Middle frontal gyrus (tissue), 1 donor: ENCODE data around the gene TRIM47.

Experiments
- DNase-seq: peaks from one replicate; pipeline ENCODE4 v3.0.0-alpha.2; 2015; ENCODE audit warnings: low spot score; ENCODE audit errors: extremely low spot score

TRIM47 gene

GRCh38 chr17:75846692-75847613 lies 31.4 kb downstream of the TRIM47 start:
- no peak for DNase-seq

DNA sequence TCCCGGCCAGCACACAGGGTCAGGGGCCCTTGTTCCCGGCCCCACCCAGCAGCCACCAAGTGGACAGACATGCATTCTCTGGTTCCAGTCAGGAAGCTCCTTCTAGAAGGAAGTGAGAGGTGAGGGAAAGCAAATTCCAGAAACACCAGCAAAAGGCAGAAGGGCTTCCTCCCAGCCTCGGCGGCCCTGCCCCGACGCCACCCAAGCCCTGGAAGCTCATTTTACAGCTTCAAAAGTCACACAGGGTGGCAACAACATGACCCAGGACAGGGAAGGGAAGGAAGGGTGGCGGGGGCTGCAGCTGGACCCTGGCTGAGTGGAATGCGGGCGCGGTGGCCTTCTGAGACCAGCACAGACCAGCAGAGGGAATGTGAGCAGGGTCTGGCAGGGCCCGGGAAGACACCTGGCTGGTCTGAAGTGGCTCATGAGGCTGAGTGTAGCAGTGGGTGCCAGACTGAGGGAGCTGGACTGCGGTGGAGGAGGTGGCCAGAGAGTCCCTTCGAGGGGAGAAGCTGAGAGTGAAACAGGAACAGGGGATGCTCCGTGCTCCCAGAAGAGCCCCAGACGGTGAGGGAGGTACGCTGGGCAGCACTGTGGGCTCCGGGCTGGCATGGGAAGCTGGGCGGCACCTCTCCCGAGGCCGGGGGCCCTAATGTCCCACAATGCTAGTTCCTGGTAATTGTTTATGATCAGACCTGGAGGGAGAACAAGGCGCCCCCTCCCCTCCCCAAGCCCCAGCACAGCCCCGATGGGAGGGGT lies 32.3 kb downstream of the TRIM47 start:
- no peak for DNase-seq

- DNase-seq: no peak
Observed at GRCh38 chr17:75845058-75845711, 33.2 kb downstream of the TRIM47 start.

DNA sequence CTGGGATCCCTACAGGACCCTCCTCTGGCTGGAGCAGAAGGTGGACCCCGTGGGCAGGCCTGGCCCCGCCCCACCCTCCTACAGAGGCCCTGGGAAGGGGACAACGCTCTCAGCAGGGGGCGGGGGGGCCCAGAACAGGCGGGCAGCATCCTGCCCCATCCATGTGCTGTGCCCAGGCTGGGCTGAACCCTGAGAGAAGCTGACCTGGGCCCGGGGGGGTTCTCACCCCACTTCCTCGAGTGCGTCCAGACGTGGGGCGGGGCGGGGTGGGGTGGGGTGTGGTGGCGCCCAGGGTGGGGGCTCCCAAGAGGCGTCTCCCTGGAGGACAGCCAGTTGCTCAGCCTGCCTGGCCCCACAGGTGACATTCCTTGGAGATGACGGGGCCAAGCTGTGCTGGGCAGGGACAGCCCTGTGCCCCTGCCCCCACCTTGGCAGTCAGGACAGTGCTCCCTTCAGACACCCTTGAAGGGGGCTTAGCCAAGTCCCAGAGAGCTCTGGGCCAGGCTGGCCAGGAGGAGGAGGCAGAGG lies 33.8 kb downstream of the TRIM47 start:
- DNase-seq: no peak

- no peak for DNase-seq
Observed at GRCh38 chr17:75843577-75844529, 34.5 kb downstream of the TRIM47 start, which contains the start of gene UNC13D. Gene UNC13D, minus strand, starts transcription at chr17:75844404. Its CDS starts 67 bp downstream, at chr17:75844337.

DNA sequence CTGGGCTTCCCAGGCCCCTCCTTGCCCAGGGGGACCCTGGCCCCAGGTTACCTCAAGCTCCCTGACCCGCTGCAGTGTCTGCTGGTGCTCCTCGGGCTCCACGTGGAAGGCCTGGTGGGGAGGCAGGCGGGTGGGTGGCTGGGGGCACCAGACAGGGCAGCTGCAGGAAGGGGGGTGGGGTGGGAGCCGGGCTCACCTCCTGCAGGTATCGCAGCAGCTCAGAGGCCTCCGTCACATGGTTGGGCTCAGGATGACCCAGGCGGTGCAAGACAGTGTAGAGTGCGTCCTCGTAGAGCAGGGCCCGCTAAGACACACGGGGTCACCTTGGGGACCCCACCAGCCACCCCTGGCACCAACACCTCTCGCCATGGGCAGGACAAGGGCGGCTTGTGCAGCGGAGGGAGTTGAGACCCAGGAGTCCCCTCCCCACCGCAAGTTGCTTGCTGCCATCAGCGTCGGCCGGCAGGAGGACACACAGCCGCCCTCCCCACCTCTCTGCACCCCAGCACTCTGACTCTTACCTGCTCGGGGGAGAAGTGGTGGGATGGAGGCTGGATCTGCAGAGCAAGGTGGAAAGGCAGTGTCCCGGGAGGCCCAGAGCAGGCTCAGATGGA lies 35.3 kb downstream of the TRIM47 start:
- no peak for DNase-seq

- DNase-seq: no peak
Observed at GRCh38 chr17:75842411-75842810, 36.0 kb downstream of the TRIM47 start.

- no peak for DNase-seq
Observed at GRCh38 chr17:75840799-75841164, 37.6 kb downstream of the TRIM47 start.

DNA sequence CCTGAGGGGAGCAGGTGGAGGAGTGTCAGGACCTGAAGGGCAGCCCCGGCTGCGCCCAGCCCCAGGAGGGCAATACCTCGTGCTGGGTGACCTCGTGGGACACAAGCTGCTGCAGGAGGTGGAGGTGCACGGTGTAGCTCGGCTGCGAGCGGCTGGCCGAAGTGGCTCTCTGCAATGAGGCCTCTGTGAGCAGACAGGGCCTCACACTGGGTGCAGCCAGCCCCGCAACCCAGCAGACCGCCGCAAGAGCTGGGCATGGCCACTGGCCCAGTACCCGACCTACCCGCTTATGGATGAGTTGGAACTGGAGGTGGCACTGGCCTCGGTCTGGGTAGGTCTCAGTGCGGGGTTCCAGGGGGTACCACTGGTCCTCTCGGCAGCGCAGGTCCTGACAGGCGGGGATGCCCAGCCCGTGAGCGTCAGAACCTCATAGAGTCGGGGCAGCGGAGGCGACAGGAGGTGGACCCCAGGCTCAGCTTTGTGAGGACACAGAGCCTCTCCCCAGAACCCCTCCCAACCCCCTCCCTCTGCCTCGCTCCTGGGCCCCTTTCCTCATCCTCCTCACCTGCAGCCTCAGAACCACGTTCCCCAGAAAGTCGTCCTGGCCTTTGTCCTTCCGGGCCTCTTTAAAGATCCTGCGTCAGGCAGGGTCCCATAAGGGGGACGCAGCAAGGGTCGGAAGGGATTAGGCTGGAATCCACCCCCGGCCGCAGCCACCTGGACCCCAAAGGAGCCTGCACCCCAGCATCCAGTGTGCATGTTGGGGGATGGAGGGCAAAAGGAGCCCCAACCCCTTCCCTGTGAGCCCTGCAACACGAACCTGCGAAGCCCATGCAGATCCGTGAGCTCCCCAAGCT lies 38.2 kb downstream of the TRIM47 start:
- DNase-seq: no peak

DNA sequence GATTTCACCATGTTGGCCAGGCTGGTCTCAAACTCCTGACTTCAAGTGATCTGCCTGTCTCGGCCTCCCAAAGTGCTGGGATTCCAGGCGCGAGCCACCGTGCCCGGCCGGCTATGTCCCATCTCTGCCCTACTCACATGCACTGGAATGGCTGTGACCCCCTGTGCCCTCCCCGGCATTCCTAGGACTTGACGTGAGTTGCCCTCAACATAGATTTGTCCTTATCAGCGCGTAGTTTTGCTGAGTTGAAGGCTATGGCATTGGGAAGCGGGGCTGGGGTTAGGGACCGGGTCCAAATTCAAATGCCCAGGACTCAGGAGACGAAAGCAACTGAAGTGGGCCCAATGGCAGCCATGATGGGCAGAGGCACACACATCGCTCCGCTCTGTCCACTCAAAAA lies 40.0 kb downstream of the TRIM47 start:
- DNase-seq: no peak

DNA sequence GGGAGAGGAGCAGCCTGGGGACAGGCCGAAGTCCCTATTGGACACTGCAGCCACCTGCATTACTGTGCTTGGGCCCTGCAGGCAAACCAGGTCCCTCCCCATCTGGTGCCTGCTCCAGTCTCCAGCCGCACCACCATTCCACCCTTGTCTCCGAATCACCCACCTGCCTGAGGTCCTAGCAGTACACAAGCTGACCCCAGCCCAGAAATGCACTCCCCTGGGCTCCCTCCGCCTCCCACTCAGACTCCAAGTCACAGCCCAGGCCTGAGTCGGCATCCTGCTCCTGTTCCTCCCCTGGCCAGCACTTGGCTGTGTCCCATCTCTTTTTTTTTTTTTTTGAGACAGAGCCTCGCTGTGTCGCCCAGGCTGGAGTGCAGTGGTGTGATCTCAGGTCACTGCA lies 40.5 kb downstream of the TRIM47 start:
- no peak for DNase-seq

DNA sequence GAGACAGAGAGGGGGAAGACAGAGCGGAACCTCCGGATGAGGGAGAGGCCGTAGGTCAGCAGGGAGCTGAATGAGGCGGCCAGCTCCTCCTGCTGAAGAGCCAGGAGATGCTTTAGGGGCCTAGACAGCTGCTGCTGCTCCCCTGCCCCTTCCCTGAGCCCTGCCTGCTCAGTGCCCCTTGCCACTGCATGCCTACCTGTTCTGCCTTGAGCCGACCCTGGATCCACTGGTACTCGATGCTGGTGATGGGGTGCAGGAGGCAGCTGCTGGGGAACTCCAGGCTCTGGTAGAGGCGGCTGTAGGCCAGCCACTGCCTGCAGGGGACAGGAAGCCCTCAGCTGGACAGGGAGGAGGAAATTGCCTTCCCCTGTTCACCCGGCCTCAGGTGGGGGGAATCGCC lies 41.8 kb downstream of the TRIM47 start:
- DNase-seq: no peak

- DNase-seq: no peak
Observed at GRCh38 chr17:75835654-75835987, 42.8 kb downstream of the TRIM47 start.

GRCh38 chr17:75834928-75835653 lies 43.3 kb downstream of the TRIM47 start:
- DNase-seq: no peak

DNA sequence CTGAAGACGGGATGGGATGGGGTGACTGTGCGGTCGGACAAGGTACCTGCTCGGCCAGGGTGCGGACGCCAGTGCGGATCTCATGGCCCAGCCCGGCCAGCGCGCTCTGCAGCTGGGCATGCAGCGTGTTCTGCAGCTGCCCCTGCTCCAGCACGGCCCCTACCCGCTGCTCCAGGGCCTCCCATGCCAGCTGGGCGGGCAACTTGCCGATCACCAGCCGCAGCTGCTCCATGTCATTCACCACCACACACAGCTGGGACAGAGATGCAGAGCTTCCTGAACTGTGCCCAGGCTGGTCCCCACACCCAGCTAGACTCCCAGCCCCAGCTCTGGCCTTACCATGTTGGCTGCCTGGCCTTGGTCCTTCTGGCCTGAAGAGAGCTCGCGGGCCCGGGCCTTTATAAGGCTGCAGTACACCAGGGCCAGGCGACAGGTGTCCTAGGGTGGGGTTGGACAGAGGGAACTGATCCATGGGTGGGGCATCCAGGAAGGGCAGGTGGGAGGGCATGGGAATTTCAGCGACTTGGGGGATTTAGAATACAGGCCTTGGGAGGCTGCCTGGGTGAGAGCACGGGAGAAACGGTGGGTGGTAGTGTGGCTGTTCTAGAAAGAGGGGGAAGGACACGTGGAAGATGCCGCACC lies 44.0 kb downstream of the TRIM47 start:
- no peak for DNase-seq

GRCh38 chr17:75832652-75833400 lies 45.6 kb downstream of the TRIM47 start:
- no peak for DNase-seq

DNA sequence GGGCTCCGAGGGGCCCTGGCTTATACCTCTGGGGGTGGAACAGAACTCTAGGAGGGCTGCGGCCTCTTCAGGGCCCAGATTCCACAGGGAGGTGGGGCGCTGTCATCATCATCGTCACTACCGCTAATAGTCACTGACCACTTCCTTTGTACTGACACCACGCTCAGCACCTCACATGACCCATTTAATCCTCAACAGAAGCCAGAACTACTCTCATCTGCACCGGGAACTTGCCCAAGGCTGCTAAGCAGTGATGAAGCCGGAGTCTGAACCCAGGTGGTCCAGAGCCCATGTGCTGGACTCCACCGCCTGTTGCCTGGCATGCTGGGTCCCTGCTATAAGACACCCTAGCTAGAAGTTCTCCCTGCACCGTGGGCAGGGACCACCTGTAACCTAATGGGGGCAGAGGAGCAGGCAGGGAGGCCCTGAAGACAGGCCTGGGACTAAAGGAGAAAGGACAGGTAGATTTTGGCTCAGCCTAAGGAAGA lies 46.2 kb downstream of the TRIM47 start:
- DNase-seq: no peak
